ENCODE results near the gene NOD2. TPM values are rescaled to one million over a fixed set of nuclear protein-coding genes. Genes with fewer than 3 reads are reported as not detected.
A peak's percentile ranks its signal among the peaks of the same experiment; 100 is the strongest.

The NOD2 gene
- total and polyA plus RNA-seq, 2 of the 13 experiments (the other 11 are each of a cell fraction or from before 2014, with no cell fraction given), result 0.27 to 0.81 TPM

GRCh38 chr16:50722960-50723359 lies 29.6 kb downstream of the NOD2 start:
- Histone ChIP-seq H4K20me1 (ENCODE audit: insufficient read depth, low read length) (no peaks in the 10 kb centered on the region), H3K9ac (ENCODE audit: insufficient read depth, low read depth, low read length) (no peak overlapping the region), H3K36me3 (replicated peaks in 1 of 2; ENCODE audit: control insufficient read depth in 1 of 2, insufficient read depth in 2 of 2, low read length in 2 of 2) (no peaks in the 10 kb centered on the region), H3K4me3 (replicated peaks in 1 of 3; ENCODE audit: insufficient read depth in 1 of 3, low read depth in 2 of 3, low read length in 3 of 3) (no peak overlapping the region), H3K79me2 (ENCODE audit: insufficient read depth, low read length) (no peaks in the 10 kb centered on the region), H3K27me3 (ENCODE audit: control insufficient read depth in 1 of 2, insufficient read depth in 2 of 2, low read length in 2 of 2) (peaks cover 0 to 1% of the 10 kb centered on the region in 2 experiments; a peak in 1 of 5 replicates), H3K4me2 (ENCODE audit: low read depth, low read length) (no peak overlapping the region), H3K4me1 (ENCODE audit: insufficient read depth, low read length) (peaks cover 31% of the 10 kb centered on the region), H2AFZ (ENCODE audit: low read length) (no peak overlapping the region), H3K9me3 (ENCODE audit: low read length) (no peaks in the 10 kb centered on the region), H3K27ac (ENCODE audit: extremely low read length, insufficient read depth, low read length) (no peak overlapping the region)
- DNase-seq (ENCODE audit: low spot score), result no peak
- no peak for FAIRE-seq
- ATAC-seq, result no peak
- ChIA-PET CTCF (ENCODE audit: low intra/inter-chr PET ratio, low total read pairs) (no interaction called here), POLR2A (no interaction called here)
- TF ChIP-seq CREM (IDR thresholded peaks at IDR 0.05), result no peak
- TF ChIP-seq CREM (CRISPR knock-in tag; IDR thresholded peaks at IDR 0.05), result no peak
- no peak for TF ChIP-seq HOXA3 (CRISPR knock-in tag; IDR thresholded peaks at IDR 0.05)
- no peak for TF ChIP-seq KAT2B (IDR thresholded peaks at IDR 0.05; ENCODE audit: borderline replicate concordance, low read depth, low read length)
- no peak for TF ChIP-seq ZNF331 (CRISPR knock-in tag; IDR thresholded peaks at IDR 0.05)
- TF ChIP-seq E2F2 (CRISPR knock-in tag; IDR thresholded peaks at IDR 0.05; ENCODE audit: borderline replicate concordance), result no peak
- no TSS peak for BruUV-seq (replicated peaks)
- in situ Hi-C loops (cut with HindIII; ENCODE audit: extremely low pct_ligation_motif_present, low pct_unique_long_range_greater_than_20kb), result no loop called here
- WGBS (ENCODE audit: low lambda C conversion rate), result 52% methylated on average over 2 of the region's 2 CpGs
- intact Hi-C loops (cut with micrococcal nuclease; ENCODE audit: unreplicated experiment), result no loop called here

DNA sequence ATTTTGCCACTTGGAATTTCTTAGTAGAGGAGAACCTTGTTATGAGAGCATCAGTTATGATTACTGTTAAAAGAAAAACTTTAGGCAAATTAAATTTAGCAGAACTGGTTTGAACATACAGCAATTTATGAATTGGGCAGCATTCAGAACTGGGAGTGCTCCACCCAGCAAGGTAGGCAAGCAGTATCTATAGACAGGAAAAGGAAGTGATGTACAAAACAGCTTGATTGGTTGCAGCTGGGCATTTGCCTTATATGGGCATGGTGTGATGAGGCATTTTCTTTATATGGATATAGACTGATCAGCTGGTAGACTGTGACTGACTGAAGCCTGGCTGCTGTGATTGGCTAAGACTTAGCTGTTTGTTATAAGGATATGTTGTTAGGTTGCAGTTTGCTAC lies 30.9 kb downstream of the NOD2 start:
- Histone ChIP-seq H3K4me3 (replicated peaks in 1 of 3; ENCODE audit: insufficient read depth in 1 of 3, low read depth in 2 of 3, low read length in 3 of 3) (no peak overlapping the region), H3K4me1 (ENCODE audit: insufficient read depth, low read length) (peaks cover 27% of the 10 kb centered on the region), H2AFZ (ENCODE audit: low read length) (no peak overlapping the region), H3K27me3 (ENCODE audit: control insufficient read depth in 1 of 2, insufficient read depth in 2 of 2, low read length in 2 of 2) (0 out of 5 replicates have a peak, but pooled peaks cover 0 to 3% of the 10 kb centered on the region in 2 experiments), H3K9me3 (ENCODE audit: low read length) (no peaks in the 10 kb centered on the region), H3K9ac (ENCODE audit: insufficient read depth, low read depth, low read length) (no peak overlapping the region), H3K36me3 (replicated peaks in 1 of 2; ENCODE audit: control insufficient read depth in 1 of 2, insufficient read depth in 2 of 2, low read length in 2 of 2) (no peaks in the 10 kb centered on the region), H3K4me2 (ENCODE audit: low read depth, low read length) (no peak overlapping the region), H3K27ac (ENCODE audit: extremely low read length, insufficient read depth, low read length) (no peak overlapping the region), H4K20me1 (ENCODE audit: insufficient read depth, low read length) (no peaks in the 10 kb centered on the region), H3K79me2 (ENCODE audit: insufficient read depth, low read length) (no peaks in the 10 kb centered on the region)
- ChIA-PET CTCF (ENCODE audit: low intra/inter-chr PET ratio, low total read pairs) (no interaction called here), POLR2A (no interaction called here)
- DNase-seq (ENCODE audit: low spot score), result no peak
- ATAC-seq, result no peak
- intact Hi-C loops (cut with micrococcal nuclease; ENCODE audit: unreplicated experiment) (no loop called here), in situ Hi-C loops (cut with HindIII; ENCODE audit: extremely low pct_ligation_motif_present, low pct_unique_long_range_greater_than_20kb) (no loop called here)
- TF ChIP-seq EEA1 (CRISPR knock-in tag; IDR thresholded peaks at IDR 0.05; ENCODE audit: borderline replicate concordance) (no peak), GABPA (IDR thresholded peaks at IDR 0.05; ENCODE audit: low read depth, low read length) (no peak), GABPA (CRISPR knock-in tag; IDR thresholded peaks at IDR 0.05; ENCODE audit: low read depth) (peak; percentile 46; the same call in 1 of the 2 replicates), SRF (IDR thresholded peaks at IDR 0.05; ENCODE audit: low read depth, low read length) (peak; percentile 93)
- no TSS peak for BruUV-seq (replicated peaks)
- no peak for FAIRE-seq

Measured in HepG2 (cell line).